ENCODE data around the gene PACS1.
A peak's percentile ranks its signal among the peaks of the same experiment; 100 is the strongest.

Gene PACS1

GRCh38 chr11:66279092-66279734, 209.1 kb downstream of the PACS1 start:
- DNase-seq = no peak

GRCh38 chr11:66280428-66280827, 210.4 kb downstream of the PACS1 start:
- DNase-seq = no peak

GRCh38 chr11:66281001-66281400, 210.9 kb downstream of the PACS1 start:
- no peak for DNase-seq

GRCh38 chr11:66281776-66282467, 211.8 kb downstream of the PACS1 start:
- DNase-seq = no peak

- DNase-seq = peak; percentile 97 to 99
These were observed 212.7 kb downstream of the PACS1 start for GRCh38 chr11:66282468-66283455.

- DNase-seq = no peak
These were observed 213.5 kb downstream of the PACS1 start for GRCh38 chr11:66283461-66284105.

GRCh38 chr11:66284526-66285078, 214.5 kb downstream of the PACS1 start:
- DNase-seq = no peak

GRCh38 chr11:66285250-66285947, 215.3 kb downstream of the PACS1 start:
- DNase-seq = no peak

GRCh38 chr11:66286699-66287098, 216.6 kb downstream of the PACS1 start:
- DNase-seq = no peak

- no peak for DNase-seq
These were observed 217.3 kb downstream of the PACS1 start for GRCh38 chr11:66287211-66287888.

GRCh38 chr11:66287889-66288670, 218.0 kb downstream of the PACS1 start:
- DNase-seq = no peak

- DNase-seq = peak; percentile 97 to 99
These were observed 218.8 kb downstream of the PACS1 start, which contains the start of gene YIF1A for GRCh38 chr11:66288671-66289547. Gene YIF1A, minus strand, starts transcription at chr11:66289143. Its CDS starts 158 bp downstream, at chr11:66288985.

- peak; percentile 74 to 83 for DNase-seq
These were observed 219.7 kb downstream of the PACS1 start for GRCh38 chr11:66289548-66290329.

GRCh38 chr11:66290330-66290621, 220.2 kb downstream of the PACS1 start:
- DNase-seq = no peak

- DNase-seq = no peak
These were observed 221.2 kb downstream of the PACS1 start for GRCh38 chr11:66291303-66291705.

- peak in 1 of 2 donors; percentile 34 for DNase-seq
These were observed 221.9 kb downstream of the PACS1 start, which contains the start of gene TMEM151A for GRCh38 chr11:66291706-66292542. Gene TMEM151A, plus strand, starts transcription at chr11:66291894. Its CDS starts 120 bp downstream, at chr11:66292014.

GRCh38 chr11:66292543-66293332, 222.7 kb downstream of the PACS1 start:
- no peak for DNase-seq

All from activated CD4-positive, alpha-beta T cell treated with anti-CD3 and anti-CD28 coated beads for 4 hours (primary cell).